GM18498 (cell line): ENCODE data around the gene SYT10.
A peak's percentile ranks its signal among the peaks of the same experiment; 100 is the strongest.
"Not testable (repeated sequence)": the region's sequence is repeated elsewhere in the genome, so short reads cannot be mapped to it uniquely, and the experiment has no call there.

Source experiments
- ATAC-seq: cut with Tn5 transposase; IDR thresholded peaks from one replicate; pipeline ENCODE4 v1.9.1; 2021; ENCODE audit warnings: mild to moderate bottlenecking, moderate library complexity; ENCODE audit not compliant: unreplicated experiment

The SYT10 gene

GRCh38 chr12:33439587-33440011, at the start of gene SYT10:
SYT10 (minus strand) TSS chr12:33439819; CDS start chr12:33439522, 297 bp downstream.
- no peak for ATAC-seq

GRCh38 chr12:33488036-33488435, 48.4 kb upstream of the SYT10 start:
- no peak for ATAC-seq

GRCh38 chr12:33486058-33486457, 46.4 kb upstream of the SYT10 start:
- ATAC-seq: no peak

GRCh38 chr12:33484161-33484560, 44.5 kb upstream of the SYT10 start:
- no peak for ATAC-seq

- no peak for ATAC-seq
Measured at GRCh38 chr12:33480366-33480765, 40.7 kb upstream of the SYT10 start.

GRCh38 chr12:33476058-33476457, 36.4 kb upstream of the SYT10 start:
- no peak for ATAC-seq

- no peak for ATAC-seq
Measured at GRCh38 chr12:33472299-33472698, 32.7 kb upstream of the SYT10 start.

- no peak for ATAC-seq
Measured at GRCh38 chr12:33455096-33455495, 15.5 kb upstream of the SYT10 start.

GRCh38 chr12:33450480-33450879, 10.9 kb upstream of the SYT10 start:
- ATAC-seq: no peak

- ATAC-seq: no peak
Measured at GRCh38 chr12:33440477-33440876, 858 bp upstream of the SYT10 start.

- no peak for ATAC-seq
Measured at GRCh38 chr12:33438851-33439586, 600 bp downstream of the SYT10 start.

GRCh38 chr12:33438025-33438772, 1.4 kb downstream of the SYT10 start:
- ATAC-seq: no peak

GRCh38 chr12:33437598-33437997, 2.0 kb downstream of the SYT10 start:
- no peak for ATAC-seq

- no peak for ATAC-seq
Measured at GRCh38 chr12:33432992-33433391, 6.6 kb downstream of the SYT10 start.

- no peak for ATAC-seq
Measured at GRCh38 chr12:33431648-33432047, 8.0 kb downstream of the SYT10 start.

GRCh38 chr12:33429468-33429867, 10.2 kb downstream of the SYT10 start:
- ATAC-seq: no peak

- ATAC-seq: peak; percentile 81
Measured at GRCh38 chr12:33427071-33427470, 12.5 kb downstream of the SYT10 start.

GRCh38 chr12:33423706-33424105, 15.9 kb downstream of the SYT10 start:
- no peak for ATAC-seq

- not testable (repeated sequence) for ATAC-seq
Measured at GRCh38 chr12:33412410-33412809, 27.2 kb downstream of the SYT10 start.

GRCh38 chr12:33383503-33383902, 56.1 kb downstream of the SYT10 start:
- ATAC-seq: no peak

- no peak for ATAC-seq
Measured at GRCh38 chr12:33376153-33376552, 63.5 kb downstream of the SYT10 start.

GRCh38 chr12:33370318-33370717, 69.3 kb downstream of the SYT10 start:
- ATAC-seq: no peak
